GM10847 (cell line): ENCODE data around the gene DAGLA.

Experiments used
- POLR2A ChIP-seq: IDR thresholded peaks from 2 replicates; pipeline ENCODE4 v1.6.1; 2011; ENCODE audit not compliant: insufficient read length; ENCODE audit errors: extremely low read depth

The DAGLA gene

DNA sequence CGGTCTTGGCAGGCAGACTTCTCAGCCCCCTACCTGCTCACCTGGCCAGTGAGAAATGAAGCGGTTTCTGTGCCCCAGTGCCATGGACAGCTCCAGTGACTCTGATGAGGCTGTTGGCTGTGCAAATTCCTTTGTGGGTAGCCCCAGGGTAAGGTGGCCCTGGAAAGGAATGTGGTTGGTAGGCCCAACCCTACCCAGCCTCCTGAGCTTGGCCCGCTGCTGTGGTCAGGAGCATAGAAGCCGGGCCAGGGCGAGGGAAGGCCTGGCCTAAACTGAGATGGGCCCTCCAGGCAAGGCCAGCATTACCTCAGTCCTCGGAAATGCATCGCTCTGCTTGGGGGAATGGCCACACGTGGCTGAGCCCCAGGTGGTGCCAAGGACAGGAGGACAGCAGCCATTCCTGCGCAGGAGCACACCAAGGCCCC lies 16.9 kb downstream of the DAGLA start:
- no peak for TF ChIP-seq POLR2A

DNA sequence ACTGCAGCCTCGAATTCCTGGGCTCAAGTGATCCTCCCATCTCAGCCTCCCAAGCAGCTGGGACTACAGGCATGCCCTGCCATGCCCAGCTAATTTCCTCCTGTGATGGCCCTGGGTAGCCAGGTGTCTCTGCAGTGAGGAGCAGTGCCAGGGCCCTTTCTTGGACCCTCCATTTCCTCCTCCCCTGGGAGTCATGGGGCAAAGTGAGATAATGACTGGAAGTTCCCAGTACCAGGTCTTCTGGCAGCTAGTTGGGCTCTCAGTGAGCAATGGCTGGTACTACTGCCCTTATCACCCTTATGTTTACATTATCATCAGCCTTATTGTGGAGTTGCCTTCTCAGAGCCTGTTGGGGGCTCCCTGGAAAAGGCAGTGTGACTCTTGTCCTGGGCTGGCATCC lies 17.6 kb downstream of the DAGLA start:
- TF ChIP-seq POLR2A, result no peak

DNA sequence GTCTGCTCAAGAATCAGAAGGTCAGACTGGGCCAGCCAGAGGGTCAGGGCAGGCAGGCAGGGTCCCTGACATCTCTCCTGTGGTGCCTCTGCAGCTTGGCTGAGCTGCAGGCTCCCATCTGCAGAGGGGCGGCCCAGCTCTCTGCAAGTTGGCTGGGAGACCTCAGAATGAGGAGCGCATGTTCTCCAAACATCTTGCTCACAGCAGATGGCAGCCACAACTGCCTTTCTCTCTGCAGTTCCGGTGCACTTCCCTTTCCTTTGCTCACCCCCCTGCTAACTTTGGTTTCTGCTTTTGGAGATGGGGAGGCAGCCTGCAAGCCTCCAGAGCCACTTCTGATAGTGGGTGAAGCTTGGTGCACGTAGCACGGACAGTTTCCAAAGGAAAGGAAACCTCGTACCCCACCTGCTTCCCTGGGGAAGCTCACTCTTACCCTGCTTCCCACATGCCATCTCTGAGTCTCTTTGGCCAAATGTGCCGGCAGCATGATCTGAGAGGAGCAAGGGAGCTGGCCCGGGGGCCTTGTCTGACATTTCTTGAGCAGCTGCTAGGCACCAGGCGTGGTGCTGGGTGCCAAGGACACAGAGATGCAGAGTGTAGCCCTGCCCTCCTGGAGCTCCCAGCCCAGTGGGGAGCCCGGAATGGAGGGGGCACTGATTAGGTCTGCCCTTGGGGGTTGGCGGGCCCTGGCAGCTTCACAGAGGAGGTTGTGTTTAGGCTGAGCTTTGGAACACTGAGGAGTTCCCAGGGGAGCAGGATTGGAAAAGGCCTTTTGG lies 18.2 kb downstream of the DAGLA start:
- TF ChIP-seq POLR2A, result no peak

DNA sequence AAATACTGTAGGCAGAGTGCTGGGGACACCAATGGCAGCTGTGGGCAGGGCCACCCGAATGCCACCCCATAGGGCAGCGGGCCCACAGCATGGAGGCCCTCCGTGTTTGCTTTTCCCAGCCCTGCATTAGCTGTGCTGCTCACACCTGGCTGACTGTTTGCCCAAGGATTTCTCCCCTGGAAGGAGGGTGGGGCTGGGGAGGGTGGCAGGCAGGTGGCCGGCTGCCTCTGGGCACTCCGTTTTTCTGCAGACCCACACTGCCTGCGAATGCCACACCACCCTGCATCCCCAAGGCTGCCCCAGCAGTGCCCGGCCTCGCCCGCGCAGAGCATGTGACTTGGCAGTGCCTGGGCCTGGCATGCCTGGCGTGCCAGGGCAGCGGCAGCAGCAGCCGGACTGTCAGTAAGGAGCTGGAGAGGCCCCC lies 19.6 kb downstream of the DAGLA start:
- TF ChIP-seq POLR2A, result no peak

DNA sequence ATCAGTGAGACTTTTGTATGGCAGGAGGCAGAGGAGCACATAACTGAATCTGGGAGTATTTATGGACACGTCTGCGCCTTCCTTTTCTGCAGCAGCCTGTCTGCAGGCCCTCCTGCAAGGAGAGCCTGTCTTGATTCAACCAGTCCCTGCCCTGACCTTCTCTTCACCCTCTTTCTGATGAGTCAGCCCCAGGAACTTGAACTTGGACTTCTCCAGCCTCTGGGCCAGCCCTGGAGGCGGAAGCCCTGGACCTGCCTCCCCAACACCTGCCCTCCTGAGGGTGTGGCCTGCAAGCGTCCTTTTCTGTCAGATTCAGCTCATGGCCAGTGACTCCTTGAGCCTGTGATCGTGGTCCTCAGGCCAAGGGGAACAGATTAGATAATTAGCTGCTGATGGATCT lies 20.0 kb downstream of the DAGLA start:
- no peak for TF ChIP-seq POLR2A

DNA sequence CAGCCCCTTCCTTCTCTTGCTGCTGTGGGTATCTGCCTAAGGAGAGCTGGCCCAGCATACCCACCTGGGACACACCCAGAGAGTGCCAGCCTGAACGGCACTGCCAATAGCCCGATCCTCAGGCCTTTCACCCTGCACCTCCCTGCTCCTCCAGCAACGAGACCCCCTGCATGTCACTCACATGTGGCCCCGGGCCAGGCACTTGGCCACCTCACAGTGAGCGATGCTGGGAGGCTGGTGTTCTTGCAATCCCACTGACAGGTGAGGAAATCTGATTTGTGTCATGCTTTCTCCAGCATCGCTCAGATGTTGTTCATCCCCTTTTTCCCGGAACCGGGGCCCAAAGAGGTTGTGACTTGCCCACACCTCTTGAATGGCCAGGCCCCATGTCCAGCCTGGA lies 20.5 kb downstream of the DAGLA start:
- TF ChIP-seq POLR2A, result no peak

DNA sequence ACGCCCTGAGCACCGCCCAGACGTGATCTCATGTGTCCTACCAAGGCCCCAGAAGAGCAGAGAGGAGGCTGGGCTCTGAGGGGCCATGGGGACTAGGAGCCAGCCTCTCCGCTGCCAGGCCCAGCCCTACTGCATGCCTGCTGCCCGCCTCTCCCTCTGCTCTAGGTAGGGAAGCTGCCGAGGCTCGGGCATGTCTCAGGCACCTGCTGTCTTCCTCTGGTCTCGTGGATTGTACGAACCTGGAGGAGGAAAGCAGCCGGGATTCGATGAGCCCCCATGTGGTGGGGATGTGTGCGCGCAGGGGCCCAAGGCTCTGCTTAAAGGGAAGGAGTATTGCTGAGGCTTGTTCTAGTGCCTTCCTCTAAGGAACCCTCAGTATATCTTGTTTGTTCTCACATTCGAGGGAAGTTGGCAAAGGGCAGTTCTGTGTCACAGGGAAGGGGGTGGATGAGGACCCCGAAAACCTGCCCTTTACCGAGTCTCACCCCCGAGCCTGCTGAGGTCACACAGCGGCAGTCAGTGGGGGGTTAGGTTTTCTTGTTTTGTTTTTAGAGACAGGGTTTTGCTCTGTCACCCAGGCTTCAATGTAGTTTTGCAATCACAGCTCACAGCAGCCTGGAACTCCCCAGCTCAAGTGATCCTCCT lies 21.2 kb downstream of the DAGLA start:
- no peak for TF ChIP-seq POLR2A

DNA sequence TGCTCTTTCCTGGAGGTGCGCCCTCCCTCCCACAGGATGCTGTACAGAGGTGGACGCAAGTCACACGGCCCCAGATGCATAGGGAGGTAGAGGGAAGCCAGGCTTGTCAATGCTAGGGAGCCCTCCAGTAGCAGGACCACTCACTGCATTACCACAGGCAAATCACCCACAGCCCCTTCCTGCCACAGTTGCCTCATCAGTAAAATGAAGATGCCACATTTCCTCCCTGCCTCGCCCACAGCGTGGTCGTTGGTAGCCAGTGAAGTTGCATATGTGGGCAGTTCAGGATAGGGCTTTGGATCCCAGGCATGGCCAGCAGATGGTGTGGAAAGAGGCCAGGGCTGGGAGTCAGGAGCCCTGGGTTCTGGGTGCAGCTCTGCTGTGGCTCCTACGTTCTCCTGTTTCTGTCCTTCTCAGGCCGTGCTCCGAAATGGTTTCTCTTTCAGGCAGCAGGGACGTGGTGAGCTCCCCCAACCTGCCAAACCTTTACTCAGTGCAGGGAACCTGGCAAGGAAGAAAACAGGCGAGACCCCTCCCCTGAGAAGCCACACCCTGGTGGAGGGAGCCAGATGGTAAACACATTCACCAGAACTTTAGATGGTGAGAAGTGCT lies 22.6 kb downstream of the DAGLA start:
- no peak for TF ChIP-seq POLR2A

DNA sequence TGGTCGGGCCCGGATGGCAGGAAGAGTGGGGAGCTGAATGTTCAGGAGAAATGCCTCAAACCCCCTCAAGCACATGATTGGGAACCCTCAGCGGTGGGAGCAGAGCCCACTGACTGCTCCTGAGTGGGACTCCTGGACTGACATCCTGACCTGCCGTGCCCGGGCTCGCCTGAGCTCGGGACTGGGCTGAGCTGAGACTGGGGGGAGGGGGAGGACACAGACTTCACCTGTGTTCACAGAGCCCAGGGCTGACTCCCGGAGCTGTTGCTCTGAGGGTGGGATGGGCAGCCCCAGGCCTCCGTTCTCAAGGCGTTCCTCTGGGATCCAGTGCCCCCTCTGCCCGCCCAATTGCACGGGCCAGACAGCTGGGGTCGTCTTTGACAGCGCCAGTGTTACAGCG lies 24.6 kb downstream of the DAGLA start:
- TF ChIP-seq POLR2A, result no peak

DNA sequence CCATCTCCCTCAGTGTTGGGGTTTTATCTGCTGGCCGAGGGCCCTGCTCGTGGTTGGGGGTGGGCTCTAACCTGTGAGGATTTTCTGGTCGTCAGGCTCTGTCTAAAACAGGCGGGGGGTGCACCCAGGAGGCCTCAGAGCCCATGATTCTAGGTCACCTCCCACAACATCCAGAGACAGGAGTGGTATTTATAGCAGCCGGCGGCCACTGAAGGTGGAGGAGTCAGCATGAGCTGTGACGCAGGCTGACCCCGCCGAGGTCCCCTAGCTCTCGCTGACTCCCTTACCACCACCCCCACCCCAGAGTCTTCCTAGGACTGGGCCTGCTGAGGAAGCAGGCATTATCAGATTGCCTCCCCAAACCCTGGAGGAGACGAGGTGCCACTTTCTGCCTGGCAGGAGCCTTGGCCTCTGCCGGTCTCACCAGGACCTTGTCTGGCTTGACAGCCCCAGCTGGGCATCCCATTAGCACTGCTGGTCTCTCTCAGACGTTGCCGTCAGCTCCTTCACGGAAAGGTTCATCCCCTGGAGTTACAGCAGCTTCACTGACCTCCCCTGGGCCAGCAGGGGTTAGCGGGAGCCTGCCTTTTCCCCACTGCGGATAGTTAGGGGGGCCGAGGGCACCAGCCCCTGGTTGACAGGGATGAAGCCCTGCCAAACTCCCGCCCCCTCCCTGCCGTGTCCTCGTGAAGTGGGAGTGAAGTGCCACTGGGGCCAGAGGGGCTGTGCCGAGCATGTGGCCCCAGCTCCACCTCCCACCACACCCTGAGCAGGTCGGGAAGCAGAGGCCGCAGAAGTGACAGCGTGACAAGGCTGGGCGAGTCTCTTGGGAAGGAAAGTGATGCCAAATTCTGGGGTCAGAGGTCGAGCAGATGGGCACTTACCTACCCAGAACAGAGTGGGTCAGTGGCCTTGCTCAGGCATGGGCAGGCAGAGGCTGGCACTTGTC lies 26.5 kb downstream of the DAGLA start:
- TF ChIP-seq POLR2A, result no peak

DNA sequence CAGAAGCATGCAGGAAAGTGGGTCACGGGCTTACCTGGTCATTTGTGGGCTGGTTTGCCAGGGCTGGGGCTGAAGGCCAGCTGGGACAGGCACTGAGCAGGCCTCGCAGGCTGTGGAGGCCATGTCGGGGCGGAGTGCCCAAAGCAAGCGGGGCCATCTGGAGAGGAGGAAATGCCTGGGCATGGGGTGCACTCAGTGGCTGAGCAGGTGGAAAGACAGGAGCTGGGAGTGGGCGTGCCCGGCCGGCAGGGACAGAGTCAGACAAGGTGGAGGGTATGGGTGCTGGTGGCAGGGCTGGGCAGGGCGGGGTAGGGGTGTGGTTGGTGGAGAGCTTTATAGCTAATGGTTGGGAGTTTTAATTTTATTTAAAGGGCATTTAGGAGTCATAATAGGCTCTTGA lies 27.4 kb downstream of the DAGLA start:
- TF ChIP-seq POLR2A, result no peak

DNA sequence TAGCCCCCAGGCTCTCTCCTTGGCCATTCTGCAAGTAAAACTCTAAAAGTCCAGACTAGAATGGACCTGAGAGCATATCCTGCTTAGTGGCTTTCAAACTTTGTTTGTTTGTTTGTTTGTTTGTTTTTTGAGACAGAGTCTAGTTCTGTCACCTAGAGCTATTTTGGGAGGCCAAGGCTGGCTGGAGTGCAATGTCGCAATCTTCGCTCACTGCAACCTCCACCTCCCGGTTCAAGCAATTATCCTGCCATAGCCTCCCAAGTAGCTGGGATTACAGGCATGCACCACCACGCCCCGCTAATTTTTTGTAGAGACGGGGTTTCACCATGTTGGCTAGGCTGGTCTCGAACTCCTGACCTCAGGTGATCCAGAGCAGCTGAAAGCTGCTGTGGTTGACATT lies 28.9 kb downstream of the DAGLA start:
- no peak for TF ChIP-seq POLR2A

DNA sequence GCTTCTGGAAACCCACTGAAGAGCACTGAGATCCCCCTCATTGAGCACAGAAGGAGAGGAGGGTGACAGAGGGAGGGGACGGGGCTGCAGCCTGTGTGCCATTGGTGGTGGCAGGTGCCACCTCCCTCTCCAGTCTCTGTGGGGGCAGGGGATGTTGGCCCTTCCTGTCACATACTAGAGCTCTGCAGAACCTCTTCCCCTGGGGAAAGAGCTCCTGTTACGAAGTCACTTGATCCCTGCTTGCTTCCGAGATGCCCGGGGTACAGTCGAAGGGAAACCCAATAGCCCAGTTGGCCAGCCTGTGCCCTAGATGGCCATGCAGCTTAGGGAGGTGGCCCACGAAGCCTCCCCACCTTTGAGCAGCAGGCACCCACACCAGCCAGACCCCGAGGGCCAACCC lies 29.4 kb downstream of the DAGLA start:
- TF ChIP-seq POLR2A, result no peak

DNA sequence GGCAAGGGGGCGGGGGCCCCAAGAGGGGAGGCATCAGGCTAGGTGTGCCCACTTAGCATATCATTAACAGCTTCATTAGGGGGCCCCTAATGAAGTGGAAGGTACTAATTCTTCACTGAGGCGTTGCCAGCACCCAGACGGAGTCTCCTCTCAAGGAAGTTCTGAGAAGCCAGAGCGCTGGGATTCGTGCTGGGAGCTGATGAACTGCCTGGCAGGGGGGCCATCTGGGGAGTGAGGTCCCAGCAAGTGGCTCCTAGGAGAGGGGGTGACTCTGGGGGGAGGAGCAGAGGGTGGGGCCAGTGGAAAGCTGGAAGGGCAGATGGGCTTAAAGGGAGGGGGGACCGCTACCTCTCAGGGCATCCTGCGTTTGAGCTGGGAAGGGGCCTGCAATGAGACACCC lies 29.8 kb downstream of the DAGLA start:
- no peak for TF ChIP-seq POLR2A

DNA sequence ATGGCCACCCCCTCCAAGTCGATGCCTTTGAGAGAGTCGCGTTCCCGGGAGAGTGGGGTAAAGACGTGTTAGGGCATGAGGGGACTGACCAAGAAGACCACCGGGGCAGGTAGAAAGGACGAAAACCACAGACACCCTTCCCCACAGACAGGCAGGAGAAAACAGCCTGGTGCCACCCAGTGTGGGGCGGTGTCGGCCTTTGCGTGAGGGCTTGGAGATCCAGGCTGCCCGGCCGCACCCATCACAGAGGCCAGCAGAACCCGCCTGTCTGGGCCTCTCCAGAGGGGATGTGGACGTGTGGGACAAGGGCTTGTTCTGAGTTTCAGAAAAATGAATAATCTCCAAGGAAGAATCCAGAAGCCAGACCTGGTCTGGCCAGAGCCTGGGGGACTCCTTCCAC lies 30.8 kb downstream of the DAGLA start:
- TF ChIP-seq POLR2A, result no peak
